Transverse colon (tissue), 4 donors: ENCODE data around the gene COMTD1. TPM values are rescaled to one million over a fixed set of nuclear protein-coding genes. Genes with fewer than 3 reads are reported as not detected.

Source experiments
- DNase-seq: peaks from one replicate; pipeline ENCODE4 v3.0.0-alpha.2; 2019
- H3K27ac ChIP-seq, 4 donors: fragments of 200-600 bp; sonication (generic); 2 replicates each; pipeline ENCODE4 v1.5.1; 2016 to 2018; ENCODE audit warnings: inconsistent platforms in 4 of 4
- H3K27me3 ChIP-seq: fragments of 200-600 bp; sonication (generic); 2 replicates; pipeline ENCODE4 v1.5.1; 2017; ENCODE audit warnings: inconsistent platforms
- H3K36me3 ChIP-seq, 4 donors: fragments of 200-600 bp; sonication (generic); 2 replicates each; pipeline ENCODE4 v1.5.1; 2017 to 2019; ENCODE audit warnings: inconsistent platforms in 4 of 4
- H3K4me1 ChIP-seq, 4 donors: fragments of 200-600 bp; sonication (generic); 2 replicates each; pipeline ENCODE4 v1.5.1; 2017 to 2020; ENCODE audit warnings: inconsistent platforms in 4 of 4
- H3K4me3 ChIP-seq, 4 donors: fragments of 200-600 bp; sonication (generic); 1 replicate in 1 of 4; 2 replicates in 3 of 4; pipeline versions ENCODE4 v1.5.1 to v1.6.1; 2017 to 2019; ENCODE audit warnings: inconsistent platforms in 4 of 4
- H3K9me3 ChIP-seq, 2 donors: fragments of 200-600 bp; sonication (generic); 2 replicates each; pipeline ENCODE4 v1.5.1; 2017 to 2019; ENCODE audit warnings: inconsistent platforms in 2 of 2
- CTCF ChIP-seq, 5 experiments: fragments of 200-600 bp in 3 of 5; fragments of 450-650 bp in 2 of 5; sonication (generic) in 3 of 5; IDR thresholded peaks; 1 replicate in 2 of 5; 2 replicates in 3 of 5; pipeline ENCODE4 v1.5.1; 2016 to 2017; ENCODE audit warnings: antibody characterized with exemption in 5 of 5, inconsistent platforms in 3 of 5, mild to moderate bottlenecking in 2 of 5, moderate library complexity in 1 of 5
- EP300 ChIP-seq: sonication (generic); formaldehyde crosslinking; IDR thresholded peaks from one replicate; pipeline ENCODE4 v1.6.1; 2017; ENCODE audit warnings: antibody characterized with exemption, low read depth
- POLR2A ChIP-seq: fragments of 450-650 bp; IDR thresholded peaks from one replicate; pipeline ENCODE4 v1.6.1; 2016; ENCODE audit warnings: antibody characterized with exemption, mild to moderate bottlenecking, moderate library complexity
- POLR2AphosphoS5 ChIP-seq, 3 donors: sonication (generic); formaldehyde crosslinking; IDR thresholded peaks; one replicate each; pipeline ENCODE4 v1.6.1; 2016; ENCODE audit warnings: antibody characterized with exemption in 3 of 3
- WGBS, 2 donors: methylation state at CpG; one replicate each; pipeline ENCODE4 v1.1.5; 2018; ENCODE audit warnings: low coverage in 1 of 2; 5-methylcytosine and 5-hydroxymethylcytosine counted together
- in situ Hi-C, 4 donors: fragments of 200-750 bp; cut with MboI; loops; one replicate each; pipeline versions ENCODE4 v1.15.0 to v1.15.1; 2017; ENCODE audit warnings: low sequenced_read_pairs in 3 of 4, low pct_ligation_motif_present in 1 of 4, low pct_unique_long_range_greater_than_20kb in 1 of 4
- intact Hi-C: fragments of 100-400 bp; cut with DNase I; formaldehyde crosslinking; loops from one replicate; pipeline ENCODE4 v1.15.1; 2023; ENCODE audit warnings: low total_unique reads
- total RNA-seq, 4 donors: library from RNA; depleted of rRNA; stranded (reverse); fragments of >200 nt; gene quantifications; one replicate each; pipeline ENCODE4 v1.1.0, GENCODE V29; 2016

The COMTD1 gene
- total RNA-seq, 4 donors from 2014 or later = 90.7 to 761 (median 173) TPM

GRCh38 chr10:75261813-75262705, 26.3 kb upstream of the COMTD1 start:
- Histone ChIP-seq H3K4me1 (peaks cover 0 to 22% (median 14%) of the 10 kb centered on the region in 4 donors), H3K27ac (peak overlapping the region; percentile 26 to 70 (median 64)), H3K9me3 (no peaks in the 10 kb centered on the region), H3K4me3 (no peak overlapping the region), H3K36me3 (no peaks in the 10 kb centered on the region), H3K27me3 (no peaks in the 10 kb centered on the region)
- TF ChIP-seq POLR2A = no peak
- TF ChIP-seq CTCF (IDR thresholded peaks at IDR 0.05) = no peak
- TF ChIP-seq POLR2AphosphoS5 (IDR thresholded peaks at IDR 0.05) = no peak
- TF ChIP-seq EP300 = no peak
- in situ Hi-C loops (no loop called here), intact Hi-C loops (no loop called here)
- WGBS, 2 donors = 48 to 56% methylated on average over 6 to 25 of the region's 25 CpGs
- no peak for DNase-seq

- no peaks in the 10 kb centered on the region for H3K27me3 ChIP-seq
- H3K4me3 ChIP-seq = no peak overlapping the region
- intact Hi-C loops = no loop called here
- H3K9me3 ChIP-seq = no peaks in the 10 kb centered on the region
- no peak for DNase-seq
- in situ Hi-C loops = no loop called here
- H3K27ac ChIP-seq = no peak overlapping the region
- H3K4me1 ChIP-seq = peaks cover 0 to 22% (median 14%) of the 10 kb centered on the region in 4 donors
- H3K36me3 ChIP-seq = no peaks in the 10 kb centered on the region
- WGBS, 2 donors = 60% methylated on average over 3 of the region's 3 CpGs; no CpG with 5 or more reads in 1 of the 2 donors
- TF ChIP-seq POLR2A (no peak), CTCF (IDR thresholded peaks at IDR 0.05) (no peak), POLR2AphosphoS5 (IDR thresholded peaks at IDR 0.05) (no peak), EP300 (no peak)
Measured at GRCh38 chr10:75260990-75261389, 25.2 kb upstream of the COMTD1 start.

- Histone ChIP-seq H3K9me3 (peaks cover 8 to 14% of the 10 kb centered on the region in 2 donors), H3K27me3 (no peaks in the 10 kb centered on the region), H3K4me3 (no peak overlapping the region), H3K4me1 (no peaks in the 10 kb centered on the region), H3K36me3 (no peaks in the 10 kb centered on the region), H3K27ac (no peak overlapping the region)
- in situ Hi-C loops (no loop called here), intact Hi-C loops (no loop called here)
- DNase-seq = no peak
- TF ChIP-seq POLR2A = no peak
- TF ChIP-seq EP300 = no peak
- no peak for TF ChIP-seq CTCF (IDR thresholded peaks at IDR 0.05)
- TF ChIP-seq POLR2AphosphoS5 (IDR thresholded peaks at IDR 0.05) = no peak
- 96 to 100% methylated on average over 2 of the region's 2 CpGs for WGBS, 2 donors
Measured at GRCh38 chr10:75254739-75255138, 19.0 kb upstream of the COMTD1 start.

- intact Hi-C loops (no loop called here), in situ Hi-C loops (no loop called here)
Measured at GRCh38 chr10:75253281-75254220, 17.8 kb upstream of the COMTD1 start.

More at GRCh38 chr10:75253281-75254220, 17.8 kb upstream of the COMTD1 start:
- Histone ChIP-seq H3K4me3 (no peak overlapping the region), H3K27ac (no peak overlapping the region), H3K36me3 (no peaks in the 10 kb centered on the region), H3K4me1 (no peaks in the 10 kb centered on the region), H3K9me3 (peaks cover 8 to 14% of the 10 kb centered on the region in 2 donors), H3K27me3 (no peaks in the 10 kb centered on the region)
- 92 to 100% methylated on average over 1 of the region's 1 CpG for WGBS, 2 donors
- no peak for TF ChIP-seq EP300
- TF ChIP-seq CTCF (IDR thresholded peaks at IDR 0.05) = no peak
- no peak for TF ChIP-seq POLR2A
- TF ChIP-seq POLR2AphosphoS5 (IDR thresholded peaks at IDR 0.05) = no peak
- no peak for DNase-seq
